Measurements from ENCODE around the gene NPBWR2. TPM values are rescaled to one million over a fixed set of nuclear protein-coding genes. Genes with fewer than 3 reads are reported as not detected.

NPBWR2 gene
- total and polyA plus RNA-seq, 4 donors: not detected

DNA sequence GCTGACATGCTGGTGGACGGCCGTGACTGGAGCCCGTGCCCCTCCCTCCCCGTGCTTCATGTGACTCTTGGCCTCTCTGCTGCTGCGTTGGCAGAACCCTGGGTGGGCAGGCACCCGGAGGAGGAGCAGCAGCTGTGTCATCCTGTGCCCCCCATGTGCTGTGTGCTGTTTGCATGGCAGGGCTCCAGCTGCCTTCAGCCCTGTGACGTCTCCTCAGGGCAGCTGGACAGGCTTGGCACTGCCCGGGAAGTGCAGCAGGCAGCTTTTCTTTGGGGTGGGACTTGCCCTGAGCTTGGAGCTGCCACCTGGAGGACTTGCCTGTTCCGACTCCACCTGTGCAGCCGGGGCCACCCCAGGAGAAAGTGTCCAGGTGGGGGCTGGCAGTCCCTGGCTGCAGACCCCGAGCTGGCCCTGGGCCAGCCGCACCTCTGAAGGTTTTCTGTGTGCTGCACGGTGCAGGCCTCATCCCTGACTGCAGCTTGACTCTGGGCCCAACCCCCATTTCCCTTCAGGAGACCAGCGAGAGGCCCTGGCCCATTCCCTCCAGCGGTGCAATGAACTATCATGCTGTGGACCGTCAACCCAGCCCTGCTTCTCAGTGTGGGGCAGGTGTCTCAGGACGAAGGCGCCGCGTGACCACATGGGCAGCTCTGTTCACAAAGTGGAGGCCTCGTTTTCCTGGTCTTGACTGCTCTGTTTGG lies 8.1 kb downstream of the NPBWR2 start:
- 85% methylated on average over 21 of the region's 21 CpGs for WGBS
- no peaks in the 10 kb centered on the region for H3K9me3 ChIP-seq (ENCODE audit: control insufficient read depth in 4 of 4, low read length in 3 of 4)
- DNase-seq (ENCODE audit: low spot score): no peak
- H3K4me3 ChIP-seq (ENCODE audit: low read depth in 1 of 3, low read length in 3 of 3): no peak overlapping the region
- no peaks in the 10 kb centered on the region for H3K36me3 ChIP-seq (ENCODE audit: control insufficient read depth in 4 of 4, insufficient read depth in 3 of 4, low read depth in 1 of 4, low read length in 3 of 4)
- no peak overlapping the region for H3K9ac ChIP-seq (ENCODE audit: low read depth in 1 of 2, low read length in 2 of 2)
- peaks cover 0 to 6% (median 3%) of the 10 kb centered on the region in 4 donors for H3K4me1 ChIP-seq (ENCODE audit: control insufficient read depth in 4 of 4, insufficient read depth in 4 of 4, low read length in 3 of 4)
- no peak overlapping the region for H3K27ac ChIP-seq (ENCODE audit: low read depth in 1 of 2, low read length in 2 of 2)
- peaks cover 0 to 5% (median under 1%) of the 10 kb centered on the region in 4 donors for H3K27me3 ChIP-seq (ENCODE audit: control insufficient read depth in 4 of 4, insufficient read depth in 4 of 4, low read length in 3 of 4)
- TF ChIP-seq HNF4A (conservative IDR thresholded peaks at IDR 0.05) (no peak), GABPA (IDR thresholded peaks at IDR 0.05 in 1 of 2, conservative IDR thresholded peaks at IDR 0.05 in 1 of 2) (no peak), NR2F2 (IDR thresholded peaks at IDR 0.05) (no peak), RAD21 (IDR thresholded peaks at IDR 0.05) (no peak), TAF1 (conservative IDR thresholded peaks at IDR 0.05) (no peak), HNF4G (IDR thresholded peaks at IDR 0.05) (no peak)
- TF ChIP-seq, protein P1, sequence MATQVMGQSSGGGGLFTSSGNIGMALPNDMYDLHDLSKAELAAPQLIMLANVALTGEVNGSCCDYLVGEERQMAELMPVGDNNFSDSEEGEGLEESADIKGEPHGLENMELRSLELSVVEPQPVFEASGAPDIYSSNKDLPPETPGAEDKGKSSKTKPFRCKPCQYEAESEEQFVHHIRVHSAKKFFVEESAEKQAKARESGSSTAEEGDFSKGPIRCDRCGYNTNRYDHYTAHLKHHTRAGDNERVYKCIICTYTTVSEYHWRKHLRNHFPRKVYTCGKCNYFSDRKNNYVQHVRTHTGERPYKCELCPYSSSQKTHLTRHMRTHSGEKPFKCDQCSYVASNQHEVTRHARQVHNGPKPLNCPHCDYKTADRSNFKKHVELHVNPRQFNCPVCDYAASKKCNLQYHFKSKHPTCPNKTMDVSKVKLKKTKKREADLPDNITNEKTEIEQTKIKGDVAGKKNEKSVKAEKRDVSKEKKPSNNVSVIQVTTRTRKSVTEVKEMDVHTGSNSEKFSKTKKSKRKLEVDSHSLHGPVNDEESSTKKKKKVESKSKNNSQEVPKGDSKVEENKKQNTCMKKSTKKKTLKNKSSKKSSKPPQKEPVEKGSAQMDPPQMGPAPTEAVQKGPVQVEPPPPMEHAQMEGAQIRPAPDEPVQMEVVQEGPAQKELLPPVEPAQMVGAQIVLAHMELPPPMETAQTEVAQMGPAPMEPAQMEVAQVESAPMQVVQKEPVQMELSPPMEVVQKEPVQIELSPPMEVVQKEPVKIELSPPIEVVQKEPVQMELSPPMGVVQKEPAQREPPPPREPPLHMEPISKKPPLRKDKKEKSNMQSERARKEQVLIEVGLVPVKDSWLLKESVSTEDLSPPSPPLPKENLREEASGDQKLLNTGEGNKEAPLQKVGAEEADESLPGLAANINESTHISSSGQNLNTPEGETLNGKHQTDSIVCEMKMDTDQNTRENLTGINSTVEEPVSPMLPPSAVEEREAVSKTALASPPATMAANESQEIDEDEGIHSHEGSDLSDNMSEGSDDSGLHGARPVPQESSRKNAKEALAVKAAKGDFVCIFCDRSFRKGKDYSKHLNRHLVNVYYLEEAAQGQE (IDR thresholded peaks at IDR 0.05): no peak
- TF ChIP-seq, protein P2, sequence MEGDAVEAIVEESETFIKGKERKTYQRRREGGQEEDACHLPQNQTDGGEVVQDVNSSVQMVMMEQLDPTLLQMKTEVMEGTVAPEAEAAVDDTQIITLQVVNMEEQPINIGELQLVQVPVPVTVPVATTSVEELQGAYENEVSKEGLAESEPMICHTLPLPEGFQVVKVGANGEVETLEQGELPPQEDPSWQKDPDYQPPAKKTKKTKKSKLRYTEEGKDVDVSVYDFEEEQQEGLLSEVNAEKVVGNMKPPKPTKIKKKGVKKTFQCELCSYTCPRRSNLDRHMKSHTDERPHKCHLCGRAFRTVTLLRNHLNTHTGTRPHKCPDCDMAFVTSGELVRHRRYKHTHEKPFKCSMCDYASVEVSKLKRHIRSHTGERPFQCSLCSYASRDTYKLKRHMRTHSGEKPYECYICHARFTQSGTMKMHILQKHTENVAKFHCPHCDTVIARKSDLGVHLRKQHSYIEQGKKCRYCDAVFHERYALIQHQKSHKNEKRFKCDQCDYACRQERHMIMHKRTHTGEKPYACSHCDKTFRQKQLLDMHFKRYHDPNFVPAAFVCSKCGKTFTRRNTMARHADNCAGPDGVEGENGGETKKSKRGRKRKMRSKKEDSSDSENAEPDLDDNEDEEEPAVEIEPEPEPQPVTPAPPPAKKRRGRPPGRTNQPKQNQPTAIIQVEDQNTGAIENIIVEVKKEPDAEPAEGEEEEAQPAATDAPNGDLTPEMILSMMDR (IDR thresholded peaks at IDR 0.05; ENCODE audit: low read depth, low read length, missing input control): no peak
- TF ChIP-seq, protein P3, sequence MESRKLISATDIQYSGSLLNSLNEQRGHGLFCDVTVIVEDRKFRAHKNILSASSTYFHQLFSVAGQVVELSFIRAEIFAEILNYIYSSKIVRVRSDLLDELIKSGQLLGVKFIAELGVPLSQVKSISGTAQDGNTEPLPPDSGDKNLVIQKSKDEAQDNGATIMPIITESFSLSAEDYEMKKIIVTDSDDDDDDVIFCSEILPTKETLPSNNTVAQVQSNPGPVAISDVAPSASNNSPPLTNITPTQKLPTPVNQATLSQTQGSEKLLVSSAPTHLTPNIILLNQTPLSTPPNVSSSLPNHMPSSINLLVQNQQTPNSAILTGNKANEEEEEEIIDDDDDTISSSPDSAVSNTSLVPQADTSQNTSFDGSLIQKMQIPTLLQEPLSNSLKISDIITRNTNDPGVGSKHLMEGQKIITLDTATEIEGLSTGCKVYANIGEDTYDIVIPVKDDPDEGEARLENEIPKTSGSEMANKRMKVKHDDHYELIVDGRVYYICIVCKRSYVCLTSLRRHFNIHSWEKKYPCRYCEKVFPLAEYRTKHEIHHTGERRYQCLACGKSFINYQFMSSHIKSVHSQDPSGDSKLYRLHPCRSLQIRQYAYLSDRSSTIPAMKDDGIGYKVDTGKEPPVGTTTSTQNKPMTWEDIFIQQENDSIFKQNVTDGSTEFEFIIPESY (IDR thresholded peaks at IDR 0.05): no peak

DNA sequence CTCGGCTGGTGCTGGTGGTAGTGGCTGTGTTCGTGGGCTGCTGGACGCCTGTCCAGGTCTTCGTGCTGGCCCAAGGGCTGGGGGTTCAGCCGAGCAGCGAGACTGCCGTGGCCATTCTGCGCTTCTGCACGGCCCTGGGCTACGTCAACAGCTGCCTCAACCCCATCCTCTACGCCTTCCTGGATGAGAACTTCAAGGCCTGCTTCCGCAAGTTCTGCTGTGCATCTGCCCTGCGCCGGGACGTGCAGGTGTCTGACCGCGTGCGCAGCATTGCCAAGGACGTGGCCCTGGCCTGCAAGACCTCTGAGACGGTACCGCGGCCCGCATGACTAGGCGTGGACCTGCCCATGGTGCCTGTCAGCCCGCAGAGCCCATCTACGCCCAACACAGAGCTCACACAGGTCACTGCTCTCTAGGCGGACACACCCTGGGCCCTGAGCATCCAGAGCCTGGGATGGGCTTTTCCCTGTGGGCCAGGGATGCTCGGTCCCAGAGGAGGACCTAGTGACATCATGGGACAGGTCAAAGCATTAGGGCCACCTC lies 8.8 kb downstream of the NPBWR2 start:
- TF ChIP-seq GABPA (IDR thresholded peaks at IDR 0.05 in 1 of 2, conservative IDR thresholded peaks at IDR 0.05 in 1 of 2) (no peak), HNF4G (IDR thresholded peaks at IDR 0.05) (no peak), HNF4A (conservative IDR thresholded peaks at IDR 0.05) (no peak), SP1 (IDR thresholded peaks at IDR 0.05) (no peak)
- TF ChIP-seq, protein P1 (IDR thresholded peaks at IDR 0.05): no peak
- TF ChIP-seq, protein P3 (IDR thresholded peaks at IDR 0.05): no peak
- TF ChIP-seq, protein P4, sequence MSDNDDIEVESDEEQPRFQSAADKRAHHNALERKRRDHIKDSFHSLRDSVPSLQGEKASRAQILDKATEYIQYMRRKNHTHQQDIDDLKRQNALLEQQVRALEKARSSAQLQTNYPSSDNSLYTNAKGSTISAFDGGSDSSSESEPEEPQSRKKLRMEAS (IDR thresholded peaks at IDR 0.05): no peak
- 95% methylated on average over 28 of the region's 28 CpGs for WGBS
- H3K9ac ChIP-seq (ENCODE audit: low read depth in 1 of 2, low read length in 2 of 2): no peak overlapping the region

More for the DNA sequence above, 8.8 kb downstream of the NPBWR2 start:
- Histone ChIP-seq H3K36me3 (ENCODE audit: control insufficient read depth in 4 of 4, insufficient read depth in 3 of 4, low read depth in 1 of 4, low read length in 3 of 4) (no peaks in the 10 kb centered on the region), H3K27me3 (ENCODE audit: control insufficient read depth in 4 of 4, insufficient read depth in 4 of 4, low read length in 3 of 4) (peaks cover 0 to 5% (median 0%) of the 10 kb centered on the region in 4 donors), H3K4me3 (ENCODE audit: low read depth in 1 of 3, low read length in 3 of 3) (no peak overlapping the region), H3K9me3 (ENCODE audit: control insufficient read depth in 4 of 4, low read length in 3 of 4) (no peaks in the 10 kb centered on the region), H3K4me1 (ENCODE audit: control insufficient read depth in 4 of 4, insufficient read depth in 4 of 4, low read length in 3 of 4) (peaks cover 0 to 6% (median 3%) of the 10 kb centered on the region in 4 donors), H3K27ac (ENCODE audit: low read depth in 1 of 2, low read length in 2 of 2) (no peak overlapping the region)
- no peak for DNase-seq (ENCODE audit: low spot score)

All from liver (tissue), 9 donors.